Gastrocnemius medialis (tissue), 4 donors: ENCODE measurements around the gene NELFB.

Experiments
- POLR2A ChIP-seq, 2 donors: fragments of 450-650 bp; IDR thresholded peaks; one replicate each; pipeline ENCODE4 v1.6.1; 2017; ENCODE audit warnings: antibody characterized with exemption in 2 of 2, mild to moderate bottlenecking in 2 of 2, moderate library complexity in 2 of 2
- TF ChIP-seq, protein P1 (sequence below), 5 experiments: fragments of 450-650 bp in 3 of 5; fragments of 200-600 bp in 2 of 5; sonication (generic) in 2 of 5; IDR thresholded peaks in 4 of 5; conservative IDR thresholded peaks in 1 of 5; 1 replicate in 4 of 5; 2 replicates in 1 of 5; pipeline ENCODE4 v1.5.1; 2016 to 2019; ENCODE audit warnings: antibody characterized with exemption in 5 of 5, mild to moderate bottlenecking in 3 of 5, moderate library complexity in 3 of 5

DNA sequence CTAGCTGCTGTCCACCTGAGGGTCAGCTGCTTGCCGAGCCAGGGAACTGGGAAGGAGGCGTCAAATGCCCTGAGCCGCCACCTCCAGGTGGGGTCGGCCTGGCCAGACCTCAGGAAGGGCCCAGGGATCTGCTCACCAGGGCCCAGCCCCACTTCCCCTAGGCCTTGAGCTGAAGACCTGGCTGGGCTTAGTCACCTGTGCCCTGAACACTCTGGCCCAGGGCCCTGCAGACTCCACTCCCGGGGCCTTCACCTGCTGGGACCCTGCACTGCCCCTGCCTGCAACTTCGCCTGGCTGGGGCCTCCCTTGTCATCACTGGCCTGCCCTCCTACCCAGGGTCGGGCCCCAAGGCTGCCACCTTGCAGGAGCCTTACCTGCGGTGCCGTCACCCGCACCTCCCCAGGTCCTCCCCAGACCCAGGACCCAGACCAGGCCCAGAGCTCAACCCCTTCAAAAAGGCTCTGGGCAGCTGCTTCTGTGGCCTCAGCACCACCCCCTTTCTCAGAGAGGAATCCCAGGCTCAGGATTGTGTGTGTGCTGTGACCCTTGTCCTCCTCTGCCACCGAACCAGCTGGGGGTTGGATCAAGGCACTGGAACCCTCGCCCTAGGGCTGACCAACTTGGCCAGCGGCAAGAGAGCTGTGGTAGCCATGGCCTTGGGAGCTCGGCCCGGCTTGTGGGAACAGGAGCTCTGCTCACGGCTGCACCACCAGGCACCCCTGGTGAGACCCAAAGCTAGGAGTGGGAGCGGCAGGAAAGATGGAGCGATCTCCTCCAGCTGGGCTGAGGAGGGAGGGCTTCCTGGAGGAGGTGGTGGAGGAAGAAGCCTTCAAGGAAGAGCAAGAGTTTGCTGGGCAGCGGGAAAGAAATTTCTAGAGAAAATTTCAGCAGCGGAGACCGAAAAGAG is 1.2 kb upstream of the NELFB start:
- TF ChIP-seq, protein P1, sequence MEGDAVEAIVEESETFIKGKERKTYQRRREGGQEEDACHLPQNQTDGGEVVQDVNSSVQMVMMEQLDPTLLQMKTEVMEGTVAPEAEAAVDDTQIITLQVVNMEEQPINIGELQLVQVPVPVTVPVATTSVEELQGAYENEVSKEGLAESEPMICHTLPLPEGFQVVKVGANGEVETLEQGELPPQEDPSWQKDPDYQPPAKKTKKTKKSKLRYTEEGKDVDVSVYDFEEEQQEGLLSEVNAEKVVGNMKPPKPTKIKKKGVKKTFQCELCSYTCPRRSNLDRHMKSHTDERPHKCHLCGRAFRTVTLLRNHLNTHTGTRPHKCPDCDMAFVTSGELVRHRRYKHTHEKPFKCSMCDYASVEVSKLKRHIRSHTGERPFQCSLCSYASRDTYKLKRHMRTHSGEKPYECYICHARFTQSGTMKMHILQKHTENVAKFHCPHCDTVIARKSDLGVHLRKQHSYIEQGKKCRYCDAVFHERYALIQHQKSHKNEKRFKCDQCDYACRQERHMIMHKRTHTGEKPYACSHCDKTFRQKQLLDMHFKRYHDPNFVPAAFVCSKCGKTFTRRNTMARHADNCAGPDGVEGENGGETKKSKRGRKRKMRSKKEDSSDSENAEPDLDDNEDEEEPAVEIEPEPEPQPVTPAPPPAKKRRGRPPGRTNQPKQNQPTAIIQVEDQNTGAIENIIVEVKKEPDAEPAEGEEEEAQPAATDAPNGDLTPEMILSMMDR (IDR thresholded peaks at IDR 0.05 in 4 of 5, conservative IDR thresholded peaks at IDR 0.05 in 1 of 5): no peak
- TF ChIP-seq POLR2A (IDR thresholded peaks at IDR 0.05): no peak
